Activated CD4-positive, alpha-beta T cell treated with anti-CD3 and anti-CD28 coated beads, Interleukin-2, amount 50 U/mL, for 48 hours (primary cell): ENCODE measurements around the gene IQUB.
"Not testable (repeated sequence)": the region's sequence is repeated elsewhere in the genome, so short reads cannot be mapped to it uniquely, and the experiment has no call there.

Source experiments
- DNase-seq, 2 experiments: peaks; one replicate each; pipeline ENCODE4 v3.0.0-alpha.2; 2020

IQUB gene

GRCh38 chr7:123538897-123539296, 4.5 kb upstream of the IQUB start:
- DNase-seq: no peak

- no peak for DNase-seq
Observed at GRCh38 chr7:123538189-123538714, 3.9 kb upstream of the IQUB start.

- no peak for DNase-seq
Observed at GRCh38 chr7:123537026-123537642, 2.7 kb upstream of the IQUB start.

GRCh38 chr7:123535517-123535916, 1.1 kb upstream of the IQUB start:
- no peak for DNase-seq

- DNase-seq: no peak
Observed at GRCh38 chr7:123533929-123534382, 439 bp downstream of the IQUB start.

GRCh38 chr7:123533553-123533917, 860 bp downstream of the IQUB start:
- no peak for DNase-seq

- peak; percentile 26 to 31 for DNase-seq
Observed at GRCh38 chr7:123532788-123533552, 1.4 kb downstream of the IQUB start.

GRCh38 chr7:123532343-123532742, 2.1 kb downstream of the IQUB start:
- not testable (repeated sequence) for DNase-seq

- DNase-seq: not testable (repeated sequence)
Observed at GRCh38 chr7:123530035-123530591, 4.3 kb downstream of the IQUB start.

- DNase-seq: no peak
Observed at GRCh38 chr7:123528265-123528664, 6.1 kb downstream of the IQUB start.

- not testable (repeated sequence) for DNase-seq
Observed at GRCh38 chr7:123527712-123528225, 6.6 kb downstream of the IQUB start.

GRCh38 chr7:123526533-123526932, 7.9 kb downstream of the IQUB start:
- DNase-seq: not testable (repeated sequence)

GRCh38 chr7:123522066-123522465, 12.3 kb downstream of the IQUB start:
- no peak for DNase-seq

GRCh38 chr7:123505221-123505620, 29.2 kb downstream of the IQUB start:
- no peak for DNase-seq

GRCh38 chr7:123502201-123502600, 32.2 kb downstream of the IQUB start:
- DNase-seq: no peak

- DNase-seq: no peak
Observed at GRCh38 chr7:123500878-123501489, 33.4 kb downstream of the IQUB start.

- no peak for DNase-seq
Observed at GRCh38 chr7:123499211-123499970, 35.0 kb downstream of the IQUB start.

GRCh38 chr7:123498601-123499000, 35.8 kb downstream of the IQUB start:
- no peak for DNase-seq

GRCh38 chr7:123498031-123498430, 36.4 kb downstream of the IQUB start:
- no peak for DNase-seq

- DNase-seq: no peak
Observed at GRCh38 chr7:123494193-123494796, 40.1 kb downstream of the IQUB start.

GRCh38 chr7:123492485-123492884, 41.9 kb downstream of the IQUB start:
- DNase-seq: no peak

- DNase-seq: no peak
Observed at GRCh38 chr7:123485721-123486120, 48.7 kb downstream of the IQUB start.
